ENCODE results near the gene MEDAG.

GRCh38 chr13:30874561-30874960, 31.5 kb upstream of the MEDAG start:
- TF ChIP-seq, protein P1, sequence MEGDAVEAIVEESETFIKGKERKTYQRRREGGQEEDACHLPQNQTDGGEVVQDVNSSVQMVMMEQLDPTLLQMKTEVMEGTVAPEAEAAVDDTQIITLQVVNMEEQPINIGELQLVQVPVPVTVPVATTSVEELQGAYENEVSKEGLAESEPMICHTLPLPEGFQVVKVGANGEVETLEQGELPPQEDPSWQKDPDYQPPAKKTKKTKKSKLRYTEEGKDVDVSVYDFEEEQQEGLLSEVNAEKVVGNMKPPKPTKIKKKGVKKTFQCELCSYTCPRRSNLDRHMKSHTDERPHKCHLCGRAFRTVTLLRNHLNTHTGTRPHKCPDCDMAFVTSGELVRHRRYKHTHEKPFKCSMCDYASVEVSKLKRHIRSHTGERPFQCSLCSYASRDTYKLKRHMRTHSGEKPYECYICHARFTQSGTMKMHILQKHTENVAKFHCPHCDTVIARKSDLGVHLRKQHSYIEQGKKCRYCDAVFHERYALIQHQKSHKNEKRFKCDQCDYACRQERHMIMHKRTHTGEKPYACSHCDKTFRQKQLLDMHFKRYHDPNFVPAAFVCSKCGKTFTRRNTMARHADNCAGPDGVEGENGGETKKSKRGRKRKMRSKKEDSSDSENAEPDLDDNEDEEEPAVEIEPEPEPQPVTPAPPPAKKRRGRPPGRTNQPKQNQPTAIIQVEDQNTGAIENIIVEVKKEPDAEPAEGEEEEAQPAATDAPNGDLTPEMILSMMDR (IDR thresholded peaks at IDR 0.05), result no peak
- no peak for TF ChIP-seq EZH2phosphoT487 (IDR thresholded peaks at IDR 0.05)
